Esophagus squamous epithelium (tissue), 5 donors: ENCODE data around the gene PUS1. TPM values are rescaled to one million over a fixed set of nuclear protein-coding genes. Genes with fewer than 3 reads are reported as not detected.

Experiments
- DNase-seq: peaks from one replicate; lab custom pipeline; 2025; lab: John Stamatoyannopoulos, UW
- H3K27ac ChIP-seq, 4 donors: fragments of 200-600 bp; sonication (generic); one replicate each; pipeline ENCODE4 v1.5.1; 2016 to 2019; ENCODE audit warnings: mild to moderate bottlenecking in 1 of 4
- H3K27me3 ChIP-seq, 4 donors: fragments of 200-600 bp; sonication (generic); 1 replicate in 3 of 4; 2 replicates in 1 of 4; pipeline versions ENCODE4 v1.5.1 to v1.6.0; 2017 to 2021; ENCODE audit warnings: antibody characterized with exemption in 1 of 4
- H3K36me3 ChIP-seq, 3 donors: fragments of 200-600 bp; sonication (generic); one replicate each; pipeline ENCODE4 v1.5.1; 2016 to 2019
- H3K4me1 ChIP-seq, 3 donors: fragments of 200-600 bp; sonication (generic); one replicate each; pipeline ENCODE4 v1.5.1; 2017 to 2019
- H3K4me3 ChIP-seq, 4 donors: fragments of 200-600 bp; sonication (generic); 1 replicate in 3 of 4; 2 replicates in 1 of 4; pipeline ENCODE4 v1.5.1; 2016 to 2019; ENCODE audit warnings: mild to moderate bottlenecking in 2 of 4, moderate library complexity in 1 of 4
- H3K9me3 ChIP-seq, 3 donors: fragments of 200-600 bp; sonication (generic); one replicate each; pipeline ENCODE4 v1.5.1; 2016 to 2019
- CTCF ChIP-seq, 6 experiments: fragments of 450-650 bp in 4 of 6; fragments of 200-600 bp in 2 of 6; sonication (generic) in 2 of 6; IDR thresholded peaks; one replicate each; pipeline ENCODE4 v1.5.1; 2016 to 2019; ENCODE audit warnings: antibody characterized with exemption in 6 of 6, mild to moderate bottlenecking in 4 of 6, moderate library complexity in 4 of 6
- POLR2A ChIP-seq, 4 donors: fragments of 450-650 bp; IDR thresholded peaks; one replicate each; pipeline ENCODE4 v1.6.1; 2017; ENCODE audit warnings: antibody characterized with exemption in 4 of 4, mild to moderate bottlenecking in 4 of 4, moderate library complexity in 3 of 4
- WGBS, 2 donors: methylation state at CpG; one replicate each; pipeline ENCODE4 v1.1.5; 2018; 5-methylcytosine and 5-hydroxymethylcytosine counted together
- intact Hi-C: fragments of 100-400 bp; cut with DNase I; formaldehyde crosslinking; loops from one replicate; pipeline ENCODE4 v1.15.0; 2022
- total RNA-seq, 4 donors: library from RNA; depleted of rRNA; stranded (reverse); fragments of >200 nt; gene quantifications; one replicate each; pipeline ENCODE4 v1.1.0, GENCODE V29; 2016
- donor health status: DM: yes; HTN: yes; CAD: no.

PUS1 gene
- total RNA-seq, 4 donors from 2014 or later = 8.1 to 24.2 (median 19.8) TPM

GRCh38 chr12:131962069-131962468, 33.0 kb downstream of the PUS1 start:
- no peaks in the 10 kb centered on the region for H3K27me3 ChIP-seq
- no peak overlapping the region for H3K27ac ChIP-seq
- peaks cover 0 to 45% (median 0%) of the 10 kb centered on the region in 3 donors for H3K36me3 ChIP-seq
- H3K9me3 ChIP-seq = no peaks in the 10 kb centered on the region
- TF ChIP-seq POLR2A (IDR thresholded peaks at IDR 0.05) = no peak
- TF ChIP-seq CTCF (IDR thresholded peaks at IDR 0.05) = no peak
- WGBS, 2 donors = 73 to 81% methylated on average over 8 of the region's 8 CpGs
- intact Hi-C loops = no loop called here
- no peak for DNase-seq
- H3K4me3 ChIP-seq = no peak overlapping the region
- peaks cover 0 to 34% (median 6%) of the 10 kb centered on the region in 3 donors for H3K4me1 ChIP-seq

- H3K4me1 ChIP-seq = peaks cover 0 to 23% (median 0%) of the 10 kb centered on the region in 3 donors
- WGBS, 2 donors = 75 to 83% methylated on average over 4 of the region's 4 CpGs
- no peak overlapping the region for H3K27ac ChIP-seq
- TF ChIP-seq CTCF (IDR thresholded peaks at IDR 0.05) (no peak), POLR2A (IDR thresholded peaks at IDR 0.05) (no peak)
- H3K36me3 ChIP-seq = peaks cover 0 to 45% (median 0%) of the 10 kb centered on the region in 3 donors
- H3K9me3 ChIP-seq = no peaks in the 10 kb centered on the region
- no peaks in the 10 kb centered on the region for H3K27me3 ChIP-seq
- DNase-seq = no peak
- intact Hi-C loops = no loop called here
- H3K4me3 ChIP-seq = no peak overlapping the region
These were observed 34.3 kb downstream of the PUS1 start for GRCh38 chr12:131963381-131963780.

- Histone ChIP-seq H3K36me3 (peaks cover 0 to 37% (median 0%) of the 10 kb centered on the region in 3 donors), H3K27ac (no peak overlapping the region), H3K27me3 (no peaks in the 10 kb centered on the region), H3K4me3 (no peak overlapping the region), H3K9me3 (no peaks in the 10 kb centered on the region), H3K4me1 (peaks cover 0 to 6% (median 0%) of the 10 kb centered on the region in 3 donors)
- 83 to 85% methylated on average over 2 of the region's 2 CpGs for WGBS, 2 donors
- TF ChIP-seq CTCF (IDR thresholded peaks at IDR 0.05) (no peak), POLR2A (IDR thresholded peaks at IDR 0.05) (no peak)
- intact Hi-C loops = no loop called here
- DNase-seq = no peak
These were observed 36.0 kb downstream of the PUS1 start for GRCh38 chr12:131965073-131965472.

GRCh38 chr12:131971226-131971625, 42.1 kb downstream of the PUS1 start:
- DNase-seq = no peak
- Histone ChIP-seq H3K4me3 (no peak overlapping the region), H3K27me3 (no peaks in the 10 kb centered on the region), H3K36me3 (peaks cover 0 to 13% (median 0%) of the 10 kb centered on the region in 3 donors), H3K9me3 (no peaks in the 10 kb centered on the region), H3K27ac (no peak overlapping the region), H3K4me1 (peaks cover 0 to 7% (median 0%) of the 10 kb centered on the region in 3 donors)
- TF ChIP-seq POLR2A (IDR thresholded peaks at IDR 0.05) (no peak), CTCF (IDR thresholded peaks at IDR 0.05) (no peak)
- WGBS, 2 donors = 48 to 72% methylated on average over 1 of the region's 1 CpG
- intact Hi-C loops = no loop called here

GRCh38 chr12:131975228-131975627, 46.2 kb downstream of the PUS1 start:
- intact Hi-C loops = no loop called here
- WGBS, 2 donors = 92 to 94% methylated on average over 7 to 8 of the region's 8 CpGs
- DNase-seq = no peak
- Histone ChIP-seq H3K4me1 (peaks cover 0 to 6% (median 0%) of the 10 kb centered on the region in 3 donors), H3K36me3 (peaks cover 0 to 34% (median 0%) of the 10 kb centered on the region in 3 donors), H3K27ac (no peak overlapping the region), H3K4me3 (no peak overlapping the region), H3K27me3 (no peaks in the 10 kb centered on the region), H3K9me3 (no peaks in the 10 kb centered on the region)
- no peak for TF ChIP-seq POLR2A (IDR thresholded peaks at IDR 0.05)
- TF ChIP-seq CTCF (IDR thresholded peaks at IDR 0.05) = no peak
